K562 (cell line): ENCODE results near the gene IRF1.

Experiments
- CAMTA2 ChIP-seq: fragments of 250-450 bp; sonication (Bioruptor Pico); conservative IDR thresholded peaks from 2 replicates; pipeline ENCODE4 v1.5.1; 2022
- EZH2 ChIP-seq: IDR thresholded peaks from 2 replicates; pipeline ENCODE4 v1.6.1; 2012; ENCODE audit warnings: low read depth, mild to moderate bottlenecking, inconsistent platforms, low read length, borderline replicate concordance
- GTF2E2 ChIP-seq: fragments of 200-800 bp; sonication (Bioruptor generic); IDR thresholded peaks from 2 replicates; pipeline ENCODE4 v1.6.1; 2016; ENCODE audit warnings: missing genetic modification characterization, missing compliant biosample characterization
- MCM3 ChIP-seq: fragments of 450-650 bp; IDR thresholded peaks from 2 replicates; pipeline ENCODE4 v1.6.1; 2016
- POLR2A ChIP-seq: fragments of 450-650 bp; conservative IDR thresholded peaks from 2 replicates; pipeline ENCODE4 v1.6.1; 2016
- POLR2AphosphoS5 ChIP-seq: IDR thresholded peaks from 2 replicates; pipeline ENCODE4 v1.6.1; 2011; ENCODE audit warnings: mild to moderate bottlenecking, low read depth, low read length, moderate library complexity; ENCODE audit not compliant: control insufficient read depth, insufficient read depth
- POU5F1 ChIP-seq: fragments of 150-350 bp; IDR thresholded peaks from 2 replicates; pipeline ENCODE4 v1.6.1; 2014; ENCODE audit warnings: borderline replicate concordance, low read length, low read depth, mild to moderate bottlenecking; ENCODE audit not compliant: partially characterized antibody
- RAD21 ChIP-seq, 2 experiments: fragments of 250-450 bp in 1 of 2; fragments of 450-650 bp in 1 of 2; sonication (Bioruptor Pico) in 1 of 2; formaldehyde crosslinking in 1 of 2; IDR thresholded peaks in 1 of 2; conservative IDR thresholded peaks in 1 of 2; 2 replicates each; pipeline versions ENCODE4 v1.4.0 to v1.8.0; 2020 to 2022; ENCODE audit warnings: mild to moderate bottlenecking in 2 of 2, moderate library complexity in 1 of 2
- RFX5 ChIP-seq: IDR thresholded peaks from 2 replicates; pipeline ENCODE4 v1.6.1; 2011; ENCODE audit warnings: low read depth, mild to moderate bottlenecking, improper control_type of control experiment, low read length
- ZNF165 ChIP-seq: fragments of 250-450 bp; sonication (Bioruptor Pico); IDR thresholded peaks from 2 replicates; pipeline ENCODE4 v1.4.0; 2020; ENCODE audit warnings: borderline replicate concordance
- TF ChIP-seq, protein P1 (sequence below), 2 experiments: fragments of 450-650 bp in 1 of 2; IDR thresholded peaks; 2 replicates each; pipeline ENCODE4 v1.6.1; 2011 to 2017; ENCODE audit warnings: low read depth in 2 of 2, antibody characterized with exemption in 1 of 2, borderline replicate concordance in 1 of 2, low read length in 1 of 2, mild to moderate bottlenecking in 1 of 2, mixed read lengths in 1 of 2; ENCODE audit not compliant: control insufficient read depth in 1 of 2
- TF ChIP-seq, protein P2 (sequence below): fragments of 450-650 bp; IDR thresholded peaks from 2 replicates; pipeline ENCODE4 v1.6.1; 2016; ENCODE audit warnings: mild to moderate bottlenecking, moderate library complexity
- TF ChIP-seq, protein P3 (sequence below), 3 experiments: IDR thresholded peaks in 2 of 3; conservative IDR thresholded peaks in 1 of 3; 2 replicates each; pipeline ENCODE4 v1.5.1; 2011 to 2012; ENCODE audit warnings: low read length in 3 of 3, mild to moderate bottlenecking in 3 of 3, control low read depth in 2 of 3, improper control_type of control experiment in 1 of 3, inconsistent platforms in 1 of 3, low read depth in 1 of 3, mixed read lengths in 1 of 3, moderate library complexity in 1 of 3; ENCODE audit not compliant: insufficient read depth in 2 of 3

DNA sequence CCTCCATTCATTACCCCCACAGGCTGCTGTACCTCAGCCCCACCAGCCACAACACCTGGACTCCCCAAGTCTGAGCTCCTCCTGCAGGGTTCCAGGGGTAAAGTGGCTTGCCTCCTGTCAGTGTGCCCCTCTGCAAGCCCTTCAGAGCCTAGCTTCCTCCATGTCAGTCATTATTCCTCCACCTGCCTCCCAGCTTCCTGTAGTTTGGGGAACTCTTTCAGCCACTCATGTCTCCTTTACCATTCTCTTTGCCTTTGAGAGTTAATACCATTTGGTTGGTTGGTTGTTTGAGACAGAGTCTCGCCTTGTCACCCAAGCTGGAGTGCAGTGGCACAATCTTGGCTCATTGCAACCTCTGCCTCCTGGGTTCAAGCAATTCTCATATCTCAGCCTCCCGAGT is 36.2 kb downstream of the IRF1 start:
- TF ChIP-seq CAMTA2 (CRISPR knock-in tag) (no peak), RAD21 (CRISPR knock-in tag; conservative IDR thresholded peaks at IDR 0.05 in 1 of 2, IDR thresholded peaks at IDR 0.05 in 1 of 2) (no peak), EZH2 (no peak), RFX5 (no peak), POU5F1 (no peak), MCM3 (no peak), POLR2A (no peak), GTF2E2 (tag) (no peak), POLR2AphosphoS5 (no peak), ZNF165 (CRISPR knock-in tag) (no peak)
- TF ChIP-seq, protein P1, sequence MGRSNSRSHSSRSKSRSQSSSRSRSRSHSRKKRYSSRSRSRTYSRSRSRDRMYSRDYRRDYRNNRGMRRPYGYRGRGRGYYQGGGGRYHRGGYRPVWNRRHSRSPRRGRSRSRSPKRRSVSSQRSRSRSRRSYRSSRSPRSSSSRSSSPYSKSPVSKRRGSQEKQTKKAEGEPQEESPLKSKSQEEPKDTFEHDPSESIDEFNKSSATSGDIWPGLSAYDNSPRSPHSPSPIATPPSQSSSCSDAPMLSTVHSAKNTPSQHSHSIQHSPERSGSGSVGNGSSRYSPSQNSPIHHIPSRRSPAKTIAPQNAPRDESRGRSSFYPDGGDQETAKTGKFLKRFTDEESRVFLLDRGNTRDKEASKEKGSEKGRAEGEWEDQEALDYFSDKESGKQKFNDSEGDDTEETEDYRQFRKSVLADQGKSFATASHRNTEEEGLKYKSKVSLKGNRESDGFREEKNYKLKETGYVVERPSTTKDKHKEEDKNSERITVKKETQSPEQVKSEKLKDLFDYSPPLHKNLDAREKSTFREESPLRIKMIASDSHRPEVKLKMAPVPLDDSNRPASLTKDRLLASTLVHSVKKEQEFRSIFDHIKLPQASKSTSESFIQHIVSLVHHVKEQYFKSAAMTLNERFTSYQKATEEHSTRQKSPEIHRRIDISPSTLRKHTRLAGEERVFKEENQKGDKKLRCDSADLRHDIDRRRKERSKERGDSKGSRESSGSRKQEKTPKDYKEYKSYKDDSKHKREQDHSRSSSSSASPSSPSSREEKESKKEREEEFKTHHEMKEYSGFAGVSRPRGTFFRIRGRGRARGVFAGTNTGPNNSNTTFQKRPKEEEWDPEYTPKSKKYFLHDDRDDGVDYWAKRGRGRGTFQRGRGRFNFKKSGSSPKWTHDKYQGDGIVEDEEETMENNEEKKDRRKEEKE (IDR thresholded peaks at IDR 0.05; ENCODE audit: borderline replicate concordance in 1 of 2, control insufficient read depth in 1 of 2, low read depth in 2 of 2, low read length in 1 of 2), result no peak
- TF ChIP-seq, protein P2, sequence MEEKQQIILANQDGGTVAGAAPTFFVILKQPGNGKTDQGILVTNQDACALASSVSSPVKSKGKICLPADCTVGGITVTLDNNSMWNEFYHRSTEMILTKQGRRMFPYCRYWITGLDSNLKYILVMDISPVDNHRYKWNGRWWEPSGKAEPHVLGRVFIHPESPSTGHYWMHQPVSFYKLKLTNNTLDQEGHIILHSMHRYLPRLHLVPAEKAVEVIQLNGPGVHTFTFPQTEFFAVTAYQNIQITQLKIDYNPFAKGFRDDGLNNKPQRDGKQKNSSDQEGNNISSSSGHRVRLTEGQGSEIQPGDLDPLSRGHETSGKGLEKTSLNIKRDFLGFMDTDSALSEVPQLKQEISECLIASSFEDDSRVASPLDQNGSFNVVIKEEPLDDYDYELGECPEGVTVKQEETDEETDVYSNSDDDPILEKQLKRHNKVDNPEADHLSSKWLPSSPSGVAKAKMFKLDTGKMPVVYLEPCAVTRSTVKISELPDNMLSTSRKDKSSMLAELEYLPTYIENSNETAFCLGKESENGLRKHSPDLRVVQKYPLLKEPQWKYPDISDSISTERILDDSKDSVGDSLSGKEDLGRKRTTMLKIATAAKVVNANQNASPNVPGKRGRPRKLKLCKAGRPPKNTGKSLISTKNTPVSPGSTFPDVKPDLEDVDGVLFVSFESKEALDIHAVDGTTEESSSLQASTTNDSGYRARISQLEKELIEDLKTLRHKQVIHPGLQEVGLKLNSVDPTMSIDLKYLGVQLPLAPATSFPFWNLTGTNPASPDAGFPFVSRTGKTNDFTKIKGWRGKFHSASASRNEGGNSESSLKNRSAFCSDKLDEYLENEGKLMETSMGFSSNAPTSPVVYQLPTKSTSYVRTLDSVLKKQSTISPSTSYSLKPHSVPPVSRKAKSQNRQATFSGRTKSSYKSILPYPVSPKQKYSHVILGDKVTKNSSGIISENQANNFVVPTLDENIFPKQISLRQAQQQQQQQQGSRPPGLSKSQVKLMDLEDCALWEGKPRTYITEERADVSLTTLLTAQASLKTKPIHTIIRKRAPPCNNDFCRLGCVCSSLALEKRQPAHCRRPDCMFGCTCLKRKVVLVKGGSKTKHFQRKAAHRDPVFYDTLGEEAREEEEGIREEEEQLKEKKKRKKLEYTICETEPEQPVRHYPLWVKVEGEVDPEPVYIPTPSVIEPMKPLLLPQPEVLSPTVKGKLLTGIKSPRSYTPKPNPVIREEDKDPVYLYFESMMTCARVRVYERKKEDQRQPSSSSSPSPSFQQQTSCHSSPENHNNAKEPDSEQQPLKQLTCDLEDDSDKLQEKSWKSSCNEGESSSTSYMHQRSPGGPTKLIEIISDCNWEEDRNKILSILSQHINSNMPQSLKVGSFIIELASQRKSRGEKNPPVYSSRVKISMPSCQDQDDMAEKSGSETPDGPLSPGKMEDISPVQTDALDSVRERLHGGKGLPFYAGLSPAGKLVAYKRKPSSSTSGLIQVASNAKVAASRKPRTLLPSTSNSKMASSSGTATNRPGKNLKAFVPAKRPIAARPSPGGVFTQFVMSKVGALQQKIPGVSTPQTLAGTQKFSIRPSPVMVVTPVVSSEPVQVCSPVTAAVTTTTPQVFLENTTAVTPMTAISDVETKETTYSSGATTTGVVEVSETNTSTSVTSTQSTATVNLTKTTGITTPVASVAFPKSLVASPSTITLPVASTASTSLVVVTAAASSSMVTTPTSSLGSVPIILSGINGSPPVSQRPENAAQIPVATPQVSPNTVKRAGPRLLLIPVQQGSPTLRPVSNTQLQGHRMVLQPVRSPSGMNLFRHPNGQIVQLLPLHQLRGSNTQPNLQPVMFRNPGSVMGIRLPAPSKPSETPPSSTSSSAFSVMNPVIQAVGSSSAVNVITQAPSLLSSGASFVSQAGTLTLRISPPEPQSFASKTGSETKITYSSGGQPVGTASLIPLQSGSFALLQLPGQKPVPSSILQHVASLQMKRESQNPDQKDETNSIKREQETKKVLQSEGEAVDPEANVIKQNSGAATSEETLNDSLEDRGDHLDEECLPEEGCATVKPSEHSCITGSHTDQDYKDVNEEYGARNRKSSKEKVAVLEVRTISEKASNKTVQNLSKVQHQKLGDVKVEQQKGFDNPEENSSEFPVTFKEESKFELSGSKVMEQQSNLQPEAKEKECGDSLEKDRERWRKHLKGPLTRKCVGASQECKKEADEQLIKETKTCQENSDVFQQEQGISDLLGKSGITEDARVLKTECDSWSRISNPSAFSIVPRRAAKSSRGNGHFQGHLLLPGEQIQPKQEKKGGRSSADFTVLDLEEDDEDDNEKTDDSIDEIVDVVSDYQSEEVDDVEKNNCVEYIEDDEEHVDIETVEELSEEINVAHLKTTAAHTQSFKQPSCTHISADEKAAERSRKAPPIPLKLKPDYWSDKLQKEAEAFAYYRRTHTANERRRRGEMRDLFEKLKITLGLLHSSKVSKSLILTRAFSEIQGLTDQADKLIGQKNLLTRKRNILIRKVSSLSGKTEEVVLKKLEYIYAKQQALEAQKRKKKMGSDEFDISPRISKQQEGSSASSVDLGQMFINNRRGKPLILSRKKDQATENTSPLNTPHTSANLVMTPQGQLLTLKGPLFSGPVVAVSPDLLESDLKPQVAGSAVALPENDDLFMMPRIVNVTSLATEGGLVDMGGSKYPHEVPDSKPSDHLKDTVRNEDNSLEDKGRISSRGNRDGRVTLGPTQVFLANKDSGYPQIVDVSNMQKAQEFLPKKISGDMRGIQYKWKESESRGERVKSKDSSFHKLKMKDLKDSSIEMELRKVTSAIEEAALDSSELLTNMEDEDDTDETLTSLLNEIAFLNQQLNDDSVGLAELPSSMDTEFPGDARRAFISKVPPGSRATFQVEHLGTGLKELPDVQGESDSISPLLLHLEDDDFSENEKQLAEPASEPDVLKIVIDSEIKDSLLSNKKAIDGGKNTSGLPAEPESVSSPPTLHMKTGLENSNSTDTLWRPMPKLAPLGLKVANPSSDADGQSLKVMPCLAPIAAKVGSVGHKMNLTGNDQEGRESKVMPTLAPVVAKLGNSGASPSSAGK, result no peak
- TF ChIP-seq, protein P3, sequence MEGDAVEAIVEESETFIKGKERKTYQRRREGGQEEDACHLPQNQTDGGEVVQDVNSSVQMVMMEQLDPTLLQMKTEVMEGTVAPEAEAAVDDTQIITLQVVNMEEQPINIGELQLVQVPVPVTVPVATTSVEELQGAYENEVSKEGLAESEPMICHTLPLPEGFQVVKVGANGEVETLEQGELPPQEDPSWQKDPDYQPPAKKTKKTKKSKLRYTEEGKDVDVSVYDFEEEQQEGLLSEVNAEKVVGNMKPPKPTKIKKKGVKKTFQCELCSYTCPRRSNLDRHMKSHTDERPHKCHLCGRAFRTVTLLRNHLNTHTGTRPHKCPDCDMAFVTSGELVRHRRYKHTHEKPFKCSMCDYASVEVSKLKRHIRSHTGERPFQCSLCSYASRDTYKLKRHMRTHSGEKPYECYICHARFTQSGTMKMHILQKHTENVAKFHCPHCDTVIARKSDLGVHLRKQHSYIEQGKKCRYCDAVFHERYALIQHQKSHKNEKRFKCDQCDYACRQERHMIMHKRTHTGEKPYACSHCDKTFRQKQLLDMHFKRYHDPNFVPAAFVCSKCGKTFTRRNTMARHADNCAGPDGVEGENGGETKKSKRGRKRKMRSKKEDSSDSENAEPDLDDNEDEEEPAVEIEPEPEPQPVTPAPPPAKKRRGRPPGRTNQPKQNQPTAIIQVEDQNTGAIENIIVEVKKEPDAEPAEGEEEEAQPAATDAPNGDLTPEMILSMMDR (IDR thresholded peaks at IDR 0.05 in 2 of 3, conservative IDR thresholded peaks at IDR 0.05 in 1 of 3; ENCODE audit: insufficient read depth in 2 of 3, low read depth in 1 of 3, low read length in 3 of 3), result no peak
